Osteoblast (primary cell): ENCODE results near the gene ACACB. TPM values are rescaled to one million over a fixed set of nuclear protein-coding genes. Genes with fewer than 3 reads are reported as not detected.

Experiments
- DNase-seq: peaks from one replicate; pipeline ENCODE4 v3.0.0; 2011; ENCODE audit warnings: low spot score, mixed read lengths; ENCODE audit not compliant: insufficient read length; ENCODE audit errors: missing footprints
- H2AFZ ChIP-seq: 2 replicates; pipeline ENCODE4 v1.6.0; 2011; ENCODE audit warnings: mild to moderate bottlenecking, low read length
- H3K27ac ChIP-seq: 2 replicates; pipeline ENCODE4 v1.5.1; 2011; ENCODE audit warnings: mild to moderate bottlenecking, low read depth, low read length, moderate library complexity
- H3K27me3 ChIP-seq: 2 replicates; pipeline ENCODE4 v1.6.0; 2012; ENCODE audit warnings: mild to moderate bottlenecking, control low read depth, inconsistent platforms, low read length, moderate library complexity; ENCODE audit not compliant: insufficient read depth
- H3K36me3 ChIP-seq: 2 replicates; pipeline ENCODE4 v1.5.1; 2011; ENCODE audit warnings: mild to moderate bottlenecking, low read length, control low read depth, moderate library complexity; ENCODE audit not compliant: insufficient read depth
- H3K4me1 ChIP-seq: 2 replicates; pipeline ENCODE4 v1.5.1; 2011; ENCODE audit warnings: mild to moderate bottlenecking, low read length, control low read depth, moderate library complexity; ENCODE audit not compliant: insufficient read depth
- H3K4me2 ChIP-seq: 2 replicates; pipeline ENCODE4 v1.6.0; 2011; ENCODE audit warnings: mild to moderate bottlenecking, low read length; ENCODE audit not compliant: insufficient read depth
- H3K4me3 ChIP-seq: fragments of 200-600 bp; sonication (generic); 3 replicates; pipeline ENCODE4 v1.5.1; 2012; ENCODE audit warnings: mild to moderate bottlenecking, low read length, inconsistent platforms; ENCODE audit not compliant: insufficient read depth
- H3K79me2 ChIP-seq: 2 replicates; pipeline ENCODE4 v1.6.0; 2012; ENCODE audit warnings: mild to moderate bottlenecking, low read length, control low read depth, inconsistent platforms; ENCODE audit not compliant: insufficient read depth
- H3K9me3 ChIP-seq: 2 replicates; pipeline ENCODE4 v1.5.1; 2011; ENCODE audit warnings: low read depth, low read length, control low read depth
- H4K20me1 ChIP-seq: 2 replicates; pipeline ENCODE4 v1.6.0; 2012; ENCODE audit warnings: mild to moderate bottlenecking, low read length, control low read depth; ENCODE audit not compliant: insufficient read depth
- CTCF ChIP-seq: IDR thresholded peaks from 2 replicates; pipeline ENCODE4 v1.5.1; 2011; ENCODE audit warnings: mild to moderate bottlenecking, low read depth, low read length, moderate library complexity; ENCODE audit errors: extremely low read depth
- total RNA-seq: library from RNA; depleted of rRNA; stranded (reverse); fragments of >200 nt; gene quantifications from 2 replicates; pipeline ENCODE4 v1.2.3, GENCODE V29; 2012

The ACACB gene
- total RNA-seq, 1 donor, result 13.8 TPM

- H3K4me2 ChIP-seq, result no peak overlapping the region
- no peaks in the 10 kb centered on the region for H4K20me1 ChIP-seq
- no peaks in the 10 kb centered on the region for H3K79me2 ChIP-seq
- H3K9me3 ChIP-seq, result no peaks in the 10 kb centered on the region
- DNase-seq, result no peak
- no peaks in the 10 kb centered on the region for H3K36me3 ChIP-seq
- no peaks in the 10 kb centered on the region for H3K27me3 ChIP-seq
- H3K4me1 ChIP-seq, result no peaks in the 10 kb centered on the region
- TF ChIP-seq CTCF, result no peak
- H3K27ac ChIP-seq, result no peak overlapping the region
- no peak overlapping the region for H3K4me3 ChIP-seq
- no peak overlapping the region for H2AFZ ChIP-seq
These were observed 82.9 kb downstream of the ACACB start for GRCh38 chr12:109199324-109199723.

GRCh38 chr12:109200825-109201495 is 84.6 kb downstream of the ACACB start:
- Histone ChIP-seq H3K4me3 (no peak overlapping the region), H3K36me3 (no peaks in the 10 kb centered on the region), H3K27ac (no peak overlapping the region), H3K27me3 (no peaks in the 10 kb centered on the region), H3K4me1 (no peaks in the 10 kb centered on the region), H3K4me2 (no peak overlapping the region), H3K79me2 (no peaks in the 10 kb centered on the region), H3K9me3 (no peaks in the 10 kb centered on the region), H4K20me1 (no peaks in the 10 kb centered on the region), H2AFZ (no peak overlapping the region)
- DNase-seq, result no peak
- no peak for TF ChIP-seq CTCF

GRCh38 chr12:109201496-109201885 is 85.1 kb downstream of the ACACB start:
- no peak for DNase-seq
- no peaks in the 10 kb centered on the region for H3K9me3 ChIP-seq
- no peak for TF ChIP-seq CTCF

GRCh38 chr12:109202770-109203169 is 86.4 kb downstream of the ACACB start:
- no peaks in the 10 kb centered on the region for H3K9me3 ChIP-seq
- DNase-seq, result no peak
- TF ChIP-seq CTCF, result no peak
- no peaks in the 10 kb centered on the region for H3K4me1 ChIP-seq
- no peak overlapping the region for H2AFZ ChIP-seq
- no peak overlapping the region for H3K27ac ChIP-seq
- H3K36me3 ChIP-seq, result no peaks in the 10 kb centered on the region
- no peaks in the 10 kb centered on the region for H3K27me3 ChIP-seq
- H3K79me2 ChIP-seq, result no peaks in the 10 kb centered on the region
- no peak overlapping the region for H3K4me2 ChIP-seq
- no peaks in the 10 kb centered on the region for H4K20me1 ChIP-seq
- no peak overlapping the region for H3K4me3 ChIP-seq

More at GRCh38 chr12:109201496-109201885, 85.1 kb downstream of the ACACB start:
- no peak overlapping the region for H3K4me2 ChIP-seq
- H3K79me2 ChIP-seq, result no peaks in the 10 kb centered on the region
- H2AFZ ChIP-seq, result no peak overlapping the region
- H3K27ac ChIP-seq, result no peak overlapping the region
- no peaks in the 10 kb centered on the region for H3K4me1 ChIP-seq
- H3K36me3 ChIP-seq, result no peaks in the 10 kb centered on the region
- no peaks in the 10 kb centered on the region for H3K27me3 ChIP-seq
- H4K20me1 ChIP-seq, result no peaks in the 10 kb centered on the region
- no peak overlapping the region for H3K4me3 ChIP-seq
